Measurements from ENCODE around the gene FRAS1.
"Not testable (repeated sequence)": the region's sequence is repeated elsewhere in the genome, so short reads cannot be mapped to it uniquely, and the experiment has no call there.

Gene FRAS1

GRCh38 chr4:78057600-78058550 lies 752 bp downstream of the FRAS1 start:
- FAIRE-seq = no peak
- no peak for DNase-seq (ENCODE audit: extremely low spot score, insufficient read length, low read depth)

GRCh38 chr4:78058591-78059523 lies 1.7 kb downstream of the FRAS1 start:
- DNase-seq (ENCODE audit: extremely low spot score, insufficient read length, low read depth) (no peak), FAIRE-seq (no peak)

- FAIRE-seq (no peak), DNase-seq (ENCODE audit: extremely low spot score, insufficient read length, low read depth) (no peak)
These were observed 2.4 kb downstream of the FRAS1 start for GRCh38 chr4:78059524-78059889.

GRCh38 chr4:78059938-78060337 lies 2.8 kb downstream of the FRAS1 start:
- no peak for FAIRE-seq
- DNase-seq (ENCODE audit: extremely low spot score, insufficient read length, low read depth) = no peak

DNA sequence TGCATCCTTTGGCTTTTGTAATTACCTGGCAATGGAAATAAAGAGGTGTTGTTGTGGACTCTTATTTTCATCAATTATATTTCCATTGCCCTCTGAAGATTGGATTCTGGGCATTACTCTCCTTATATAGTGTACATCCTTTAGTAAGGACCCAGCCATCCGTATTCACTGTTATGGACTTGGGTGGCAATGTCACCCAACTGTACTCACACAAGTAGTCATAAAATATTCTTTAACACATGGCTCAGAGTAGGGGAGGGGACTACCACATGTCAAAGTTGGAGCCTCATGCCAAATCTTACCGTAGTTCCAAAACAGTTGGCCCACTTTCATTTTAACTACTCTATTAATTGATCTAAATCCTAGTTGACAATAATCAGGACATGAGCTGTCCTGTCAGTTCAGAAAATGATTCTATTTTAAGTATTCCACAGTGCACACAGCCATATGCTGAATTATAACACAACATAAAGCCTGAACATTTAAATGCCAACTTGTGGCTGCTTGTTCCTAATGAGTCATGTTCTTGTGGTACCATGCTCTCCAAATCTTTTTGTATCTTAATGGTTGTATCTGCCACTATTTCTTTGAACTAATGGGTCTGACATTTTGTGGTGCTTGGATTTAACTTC lies 4.9 kb downstream of the FRAS1 start:
- DNase-seq (ENCODE audit: extremely low spot score, insufficient read length, low read depth) = no peak
- FAIRE-seq = no peak

GRCh38 chr4:78065508-78066192 lies 8.5 kb downstream of the FRAS1 start:
- DNase-seq (ENCODE audit: extremely low spot score, insufficient read length, low read depth) (no peak), FAIRE-seq (no peak)

DNA sequence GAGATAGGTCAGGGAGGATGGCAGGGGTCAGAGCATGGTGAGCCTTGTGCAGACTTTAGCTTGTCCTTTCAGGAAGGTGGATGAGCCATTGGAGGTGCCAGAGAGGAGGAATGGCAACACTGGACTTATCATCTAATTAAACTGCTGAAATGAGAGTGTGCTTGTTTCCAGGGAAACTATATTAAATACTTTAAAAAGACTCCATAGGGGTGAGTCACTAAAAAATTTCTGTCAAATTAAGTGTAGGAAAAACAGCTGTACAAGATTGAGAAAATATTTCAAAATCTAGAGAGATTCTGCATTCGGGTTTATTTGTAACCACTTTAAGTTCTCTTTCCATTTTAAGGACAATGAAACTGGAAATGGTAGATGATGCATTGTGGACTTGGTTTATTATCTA lies 11.4 kb downstream of the FRAS1 start:
- FAIRE-seq (no peak), DNase-seq (ENCODE audit: extremely low spot score, insufficient read length, low read depth) (no peak)

DNA sequence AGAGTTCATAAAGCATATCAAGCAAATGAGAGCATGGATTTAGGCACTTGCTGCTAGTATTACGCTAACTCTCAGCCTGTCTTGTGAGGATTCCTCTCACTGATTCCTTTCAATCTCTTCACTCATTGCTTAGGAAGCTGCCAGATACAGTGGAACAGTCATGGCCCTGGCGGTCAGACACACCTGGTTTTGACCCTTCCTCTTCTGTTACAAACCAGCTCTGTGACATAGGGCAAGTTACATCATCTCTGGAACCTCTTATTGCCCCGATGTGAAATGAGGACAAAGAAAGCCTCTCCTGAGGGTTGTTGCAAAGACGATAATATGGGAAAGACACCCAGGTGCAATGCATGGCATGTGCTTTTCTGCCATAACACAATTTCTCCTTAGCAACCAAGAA lies 12.2 kb downstream of the FRAS1 start:
- DNase-seq (ENCODE audit: extremely low spot score, insufficient read length, low read depth) (no peak), FAIRE-seq (no peak)

GRCh38 chr4:78069859-78070258 lies 12.7 kb downstream of the FRAS1 start:
- DNase-seq (ENCODE audit: extremely low spot score, insufficient read length, low read depth) (no peak), FAIRE-seq (no peak)

- no peak for FAIRE-seq
- no peak for DNase-seq (ENCODE audit: extremely low spot score, insufficient read length, low read depth)
These were observed 13.7 kb downstream of the FRAS1 start for GRCh38 chr4:78070731-78071282.

DNA sequence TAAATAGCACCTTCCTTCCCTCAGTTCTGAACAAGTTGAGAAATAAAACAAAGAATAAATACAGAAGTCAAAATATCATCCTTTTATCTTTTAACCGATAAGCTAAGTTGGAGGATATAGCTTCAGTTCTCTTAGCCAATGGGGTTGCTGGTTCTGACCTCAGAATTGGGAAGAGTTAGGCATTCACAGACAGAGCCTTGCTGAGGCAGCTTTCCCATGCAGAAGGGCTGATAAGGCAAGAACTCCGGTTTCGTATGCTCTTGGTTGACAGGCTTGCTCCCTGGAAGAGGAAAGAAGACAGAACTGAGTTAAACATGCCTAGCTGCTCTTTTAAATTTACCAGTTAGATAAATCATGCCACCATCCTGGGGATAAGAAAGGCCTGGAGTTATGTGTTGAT lies 17.6 kb downstream of the FRAS1 start:
- DNase-seq (ENCODE audit: extremely low spot score, insufficient read length, low read depth) (no peak), FAIRE-seq (no peak)

DNA sequence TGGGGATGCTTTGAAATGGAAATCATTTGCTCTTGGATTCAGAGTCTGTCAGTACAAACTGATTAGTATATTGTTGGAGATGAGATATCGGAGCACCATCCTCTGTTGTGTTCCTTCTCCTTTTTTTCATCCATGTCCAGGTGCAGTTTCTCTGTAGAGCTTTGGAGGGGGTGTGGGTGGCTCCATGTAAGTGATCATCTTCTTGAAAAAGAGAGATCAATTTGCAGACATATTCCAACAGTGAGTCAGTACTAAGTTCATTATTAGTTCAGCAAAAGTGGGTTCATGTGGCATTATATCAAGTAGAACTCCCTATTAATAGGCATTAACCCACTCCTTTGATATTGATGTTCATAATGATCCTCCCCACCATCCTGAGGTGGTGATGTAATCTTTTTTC lies 18.9 kb downstream of the FRAS1 start:
- DNase-seq (ENCODE audit: extremely low spot score, insufficient read length, low read depth) = no peak
- FAIRE-seq = no peak

GRCh38 chr4:78078101-78078500 lies 21.0 kb downstream of the FRAS1 start:
- no peak for DNase-seq (ENCODE audit: extremely low spot score, insufficient read length, low read depth)
- FAIRE-seq = no peak

DNA sequence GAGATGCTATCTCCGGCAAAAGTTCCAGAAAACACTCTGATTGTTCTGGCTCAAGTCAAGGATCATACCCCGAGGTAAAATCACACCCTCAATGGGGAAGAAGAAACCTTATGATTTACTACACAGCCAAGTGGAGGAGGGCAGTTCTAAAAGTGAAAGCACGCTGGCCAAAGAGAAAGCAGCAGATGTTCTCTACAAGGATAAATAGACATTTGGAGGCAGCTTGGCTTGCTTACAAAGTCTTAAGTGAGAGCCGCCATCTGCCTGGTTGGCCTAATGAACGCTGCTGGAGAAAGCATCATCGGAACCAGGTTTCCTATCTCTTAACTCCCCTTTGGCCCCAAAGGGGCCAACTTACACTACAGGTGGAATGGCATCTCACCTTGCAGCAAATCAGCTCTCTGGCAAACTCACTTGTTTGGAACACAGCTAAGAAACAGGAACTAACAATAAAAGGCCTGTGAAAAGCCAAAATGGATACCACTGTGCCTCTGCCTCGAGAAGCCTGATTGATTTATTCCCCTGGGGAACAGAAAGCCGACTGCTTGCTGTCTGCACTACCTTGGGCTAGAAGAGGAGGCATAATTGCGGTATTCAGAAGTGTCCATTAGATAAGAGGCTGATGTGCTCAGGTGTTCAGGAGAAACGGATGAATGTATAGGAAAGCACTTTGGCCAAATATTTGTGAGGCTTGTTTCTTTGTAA lies 22.8 kb downstream of the FRAS1 start:
- FAIRE-seq (no peak), DNase-seq (ENCODE audit: extremely low spot score, insufficient read length, low read depth) (no peak)

DNA sequence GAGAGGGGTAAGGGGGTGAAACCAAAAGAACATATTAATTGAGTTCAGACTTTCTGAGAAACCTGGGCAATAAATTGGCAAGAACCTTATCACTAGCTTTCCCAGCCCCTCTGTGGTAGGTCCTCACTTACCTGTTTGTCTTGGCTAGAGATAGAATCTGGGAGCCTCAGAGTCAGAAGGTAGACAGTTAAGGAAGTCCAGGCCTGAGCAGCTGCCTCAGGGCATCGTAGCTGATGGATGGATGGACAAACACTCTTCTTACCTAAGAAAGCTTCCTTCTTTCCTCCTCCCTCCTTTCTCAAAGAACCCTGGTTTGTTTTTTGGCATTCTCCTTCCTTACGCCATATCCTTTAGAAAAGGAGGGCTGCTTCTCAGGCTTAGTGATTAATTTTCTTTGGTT lies 24.4 kb downstream of the FRAS1 start:
- no peak for DNase-seq (ENCODE audit: extremely low spot score, insufficient read length, low read depth)
- FAIRE-seq = no peak

GRCh38 chr4:78083035-78083434 lies 25.9 kb downstream of the FRAS1 start:
- FAIRE-seq (no peak), DNase-seq (ENCODE audit: extremely low spot score, insufficient read length, low read depth) (no peak)

- FAIRE-seq = no peak
- no peak for DNase-seq (ENCODE audit: extremely low spot score, insufficient read length, low read depth)
These were observed 34.4 kb downstream of the FRAS1 start for GRCh38 chr4:78091534-78091933.

DNA sequence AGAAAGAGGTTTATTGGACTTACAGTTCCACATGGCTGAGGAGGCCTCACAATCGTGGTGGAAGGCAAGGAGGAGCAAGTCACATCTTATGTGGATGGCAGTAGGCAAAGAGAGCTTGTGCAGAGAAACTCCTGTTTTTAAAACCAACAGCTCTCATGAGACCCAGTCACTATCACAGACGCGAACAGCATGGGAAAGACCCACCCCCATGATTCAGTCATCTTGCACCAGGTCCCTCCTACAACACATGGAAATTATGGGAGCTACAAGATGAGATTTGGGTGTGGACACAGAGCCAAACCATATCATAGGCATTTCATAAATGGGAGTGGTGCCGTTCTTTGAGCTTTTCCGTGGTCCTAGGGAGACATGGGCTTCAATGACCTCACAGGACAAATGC lies 35.2 kb downstream of the FRAS1 start:
- not testable (repeated sequence) for FAIRE-seq; DNase-seq (ENCODE audit: extremely low spot score, insufficient read length, low read depth)

GRCh38 chr4:78092850-78093249 lies 35.7 kb downstream of the FRAS1 start:
- FAIRE-seq (no peak), DNase-seq (ENCODE audit: extremely low spot score, insufficient read length, low read depth) (no peak)
